ENCODE results near the gene OXA1L. TPM values are rescaled to one million over a fixed set of nuclear protein-coding genes. Genes with fewer than 3 reads are reported as not detected.

The OXA1L gene
- total RNA-seq, 1 experiment from 2014 or later = 146 TPM

DNA sequence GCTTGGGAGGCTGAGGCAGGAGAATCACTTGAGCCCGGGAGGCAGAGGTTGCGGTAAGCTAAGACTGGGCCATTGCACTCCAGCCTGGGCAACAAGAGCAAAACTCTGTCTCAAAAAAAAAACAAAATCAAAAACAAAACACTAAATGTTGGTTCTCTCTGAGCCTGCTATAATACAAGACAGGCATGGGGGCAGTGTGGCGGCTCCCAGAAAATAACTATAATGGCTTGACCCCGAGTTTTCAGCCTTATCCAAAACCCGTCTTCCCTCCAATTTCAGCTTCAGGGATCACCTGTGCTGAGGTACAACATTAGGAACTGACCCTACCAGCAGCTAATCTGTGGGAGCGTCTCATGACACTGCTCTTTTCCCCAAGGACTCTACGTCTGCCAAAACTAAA is 47.9 kb downstream of the OXA1L start:
- POLR2A ChIA-PET = interaction anchor here (1.5 kb wide), 1 partner anchor 8 kb away, joined by 6 read pairs; no protein-coding TSS in a partner anchor
- no peak overlapping the region for H3K4me2 ChIP-seq (ENCODE audit: low read length)
- TF ChIP-seq SIN3A (IDR thresholded peaks at IDR 0.05; ENCODE audit: low read depth) (no peak), FOSL1 (IDR thresholded peaks at IDR 0.05; ENCODE audit: low read depth) (no peak)
- ATAC-seq (no peak), DNase-seq (ENCODE audit: low read depth, low spot score) (no peak)
- H3K9me2 ChIP-seq (ENCODE audit: insufficient read depth) = no peaks in the 10 kb centered on the region
- no peaks in the 10 kb centered on the region for H3K4me1 ChIP-seq (ENCODE audit: control insufficient read depth in 1 of 2, insufficient read depth in 2 of 2, low read length in 2 of 2)
- H3K9ac ChIP-seq (ENCODE audit: low read length) = no peak overlapping the region
- H3K9me3 ChIP-seq (ENCODE audit: control insufficient read depth in 1 of 2, insufficient read depth in 1 of 2, low read depth in 1 of 2, low read length in 2 of 2) = no peaks in the 10 kb centered on the region
- no peak overlapping the region for H2AFZ ChIP-seq (ENCODE audit: low read depth, low read length, poor library complexity, severe bottlenecking)
- no peaks in the 10 kb centered on the region for H4K20me1 ChIP-seq (ENCODE audit: insufficient read depth)
- H3K4me3 ChIP-seq (replicated peaks in 1 of 2; ENCODE audit: low read depth in 1 of 2, low read length in 2 of 2) = no peak overlapping the region
- H3K27ac ChIP-seq (ENCODE audit: low read depth, low read length) = no peak overlapping the region
- H3K36me3 ChIP-seq (ENCODE audit: control insufficient read depth in 1 of 2, insufficient read depth in 2 of 2, low read length in 2 of 2) = no peaks in the 10 kb centered on the region
- intact Hi-C loops (cut with micrococcal nuclease) = no loop called here
- no peaks in the 10 kb centered on the region for H3K27me3 ChIP-seq (ENCODE audit: insufficient read depth, low read length)
- RAD21 ChIA-PET (ENCODE audit: low non-redundant PET in 1 of 2, low total read pairs in 2 of 2, uncharacterized antibody in 2 of 2, unreplicated experiment in 2 of 2) = no interaction called here
- CTCF ChIA-PET = interaction anchor here (0.9 kb wide), 1 partner anchor 9 kb away, joined by 3 read pairs; no protein-coding TSS in a partner anchor
- no TSS peak for BruUV-seq (replicated peaks)
- no peaks in the 10 kb centered on the region for H3K79me2 ChIP-seq (ENCODE audit: insufficient read depth, low read length)

GRCh38 chr14:22814941-22815713 is 48.6 kb downstream of the OXA1L start, which contains the start of gene SLC7A7:
SLC7A7 (minus strand) TSS chr14:22815435; CDS start chr14:22813398, 2,037 bp downstream.
- Histone ChIP-seq H3K4me1 (ENCODE audit: control insufficient read depth in 1 of 2, insufficient read depth in 2 of 2, low read length in 2 of 2) (no peaks in the 10 kb centered on the region), H3K27ac (ENCODE audit: low read depth, low read length) (no peak within 1 kb of the TSS), H3K4me3 (replicated peaks in 1 of 2; ENCODE audit: low read depth in 1 of 2, low read length in 2 of 2) (no peak within 1 kb of the TSS), H3K27me3 (ENCODE audit: insufficient read depth, low read length) (no peaks in the 10 kb centered on the region), H3K9me3 (ENCODE audit: control insufficient read depth in 1 of 2, insufficient read depth in 1 of 2, low read depth in 1 of 2, low read length in 2 of 2) (no peaks in the 10 kb centered on the region), H3K9me2 (ENCODE audit: insufficient read depth) (no peaks in the 10 kb centered on the region), H4K20me1 (ENCODE audit: insufficient read depth) (no peaks in the 10 kb centered on the region), H3K79me2 (ENCODE audit: insufficient read depth, low read length) (no peaks in the 10 kb centered on the region), H2AFZ (ENCODE audit: low read depth, low read length, poor library complexity, severe bottlenecking) (no peak within 1 kb of the TSS), H3K9ac (ENCODE audit: low read length) (no peak within 1 kb of the TSS), H3K4me2 (ENCODE audit: low read length) (no peak within 1 kb of the TSS), H3K36me3 (ENCODE audit: control insufficient read depth in 1 of 2, insufficient read depth in 2 of 2, low read length in 2 of 2) (no peaks in the 10 kb centered on the region)
- ChIA-PET POLR2A (no interaction called here), RAD21 (ENCODE audit: low non-redundant PET in 1 of 2, low total read pairs in 2 of 2, uncharacterized antibody in 2 of 2, unreplicated experiment in 2 of 2) (no interaction called here), CTCF (interaction anchor here (0.9 to 1.0 kb wide), 2 partner anchors 8 to 157 kb away, joined by 3 read pairs; no protein-coding TSS in a partner anchor)
- BruUV-seq (replicated peaks) = no TSS peak
- intact Hi-C loops (cut with micrococcal nuclease) = loop anchor here (5.0 kb wide), 1 partner anchor 158 kb away; no protein-coding TSS in a partner anchor
- DNase-seq (ENCODE audit: low read depth, low spot score) = no peak
- TF ChIP-seq SRF (IDR thresholded peaks at IDR 0.05; ENCODE audit: low read depth) (no peak), TCF7L2 (IDR thresholded peaks at IDR 0.05; ENCODE audit: borderline replicate concordance, extremely low read depth, insufficient read depth, insufficient read length) (no peak), ZFX (IDR thresholded peaks at IDR 0.05) (no peak), CBX3 (IDR thresholded peaks at IDR 0.05; ENCODE audit: low read depth) (no peak), YY1 (IDR thresholded peaks at IDR 0.05; ENCODE audit: extremely low read depth, insufficient replicate concordance, low read depth, low read length) (no peak), ELF1 (IDR thresholded peaks at IDR 0.05; ENCODE audit: borderline replicate concordance, low read depth) (no peak), POLR2A (IDR thresholded peaks at IDR 0.05; ENCODE audit: borderline replicate concordance, extremely low read depth, insufficient read depth, insufficient read length) (no peak), ZNF274 (IDR thresholded peaks at IDR 0.05; ENCODE audit: low read depth, low read length) (no peak)
- TF ChIP-seq, protein P1, sequence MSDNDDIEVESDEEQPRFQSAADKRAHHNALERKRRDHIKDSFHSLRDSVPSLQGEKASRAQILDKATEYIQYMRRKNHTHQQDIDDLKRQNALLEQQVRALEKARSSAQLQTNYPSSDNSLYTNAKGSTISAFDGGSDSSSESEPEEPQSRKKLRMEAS (IDR thresholded peaks at IDR 0.05) = no peak
- TF ChIP-seq, protein P2, sequence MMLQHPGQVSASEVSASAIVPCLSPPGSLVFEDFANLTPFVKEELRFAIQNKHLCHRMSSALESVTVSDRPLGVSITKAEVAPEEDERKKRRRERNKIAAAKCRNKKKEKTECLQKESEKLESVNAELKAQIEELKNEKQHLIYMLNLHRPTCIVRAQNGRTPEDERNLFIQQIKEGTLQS (IDR thresholded peaks at IDR 0.05) = no peak
- TF ChIP-seq, protein P3, sequence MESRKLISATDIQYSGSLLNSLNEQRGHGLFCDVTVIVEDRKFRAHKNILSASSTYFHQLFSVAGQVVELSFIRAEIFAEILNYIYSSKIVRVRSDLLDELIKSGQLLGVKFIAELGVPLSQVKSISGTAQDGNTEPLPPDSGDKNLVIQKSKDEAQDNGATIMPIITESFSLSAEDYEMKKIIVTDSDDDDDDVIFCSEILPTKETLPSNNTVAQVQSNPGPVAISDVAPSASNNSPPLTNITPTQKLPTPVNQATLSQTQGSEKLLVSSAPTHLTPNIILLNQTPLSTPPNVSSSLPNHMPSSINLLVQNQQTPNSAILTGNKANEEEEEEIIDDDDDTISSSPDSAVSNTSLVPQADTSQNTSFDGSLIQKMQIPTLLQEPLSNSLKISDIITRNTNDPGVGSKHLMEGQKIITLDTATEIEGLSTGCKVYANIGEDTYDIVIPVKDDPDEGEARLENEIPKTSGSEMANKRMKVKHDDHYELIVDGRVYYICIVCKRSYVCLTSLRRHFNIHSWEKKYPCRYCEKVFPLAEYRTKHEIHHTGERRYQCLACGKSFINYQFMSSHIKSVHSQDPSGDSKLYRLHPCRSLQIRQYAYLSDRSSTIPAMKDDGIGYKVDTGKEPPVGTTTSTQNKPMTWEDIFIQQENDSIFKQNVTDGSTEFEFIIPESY (IDR thresholded peaks at IDR 0.05; ENCODE audit: extremely low read depth, insufficient replicate concordance, low read length) = no peak
- TF ChIP-seq, protein P4, sequence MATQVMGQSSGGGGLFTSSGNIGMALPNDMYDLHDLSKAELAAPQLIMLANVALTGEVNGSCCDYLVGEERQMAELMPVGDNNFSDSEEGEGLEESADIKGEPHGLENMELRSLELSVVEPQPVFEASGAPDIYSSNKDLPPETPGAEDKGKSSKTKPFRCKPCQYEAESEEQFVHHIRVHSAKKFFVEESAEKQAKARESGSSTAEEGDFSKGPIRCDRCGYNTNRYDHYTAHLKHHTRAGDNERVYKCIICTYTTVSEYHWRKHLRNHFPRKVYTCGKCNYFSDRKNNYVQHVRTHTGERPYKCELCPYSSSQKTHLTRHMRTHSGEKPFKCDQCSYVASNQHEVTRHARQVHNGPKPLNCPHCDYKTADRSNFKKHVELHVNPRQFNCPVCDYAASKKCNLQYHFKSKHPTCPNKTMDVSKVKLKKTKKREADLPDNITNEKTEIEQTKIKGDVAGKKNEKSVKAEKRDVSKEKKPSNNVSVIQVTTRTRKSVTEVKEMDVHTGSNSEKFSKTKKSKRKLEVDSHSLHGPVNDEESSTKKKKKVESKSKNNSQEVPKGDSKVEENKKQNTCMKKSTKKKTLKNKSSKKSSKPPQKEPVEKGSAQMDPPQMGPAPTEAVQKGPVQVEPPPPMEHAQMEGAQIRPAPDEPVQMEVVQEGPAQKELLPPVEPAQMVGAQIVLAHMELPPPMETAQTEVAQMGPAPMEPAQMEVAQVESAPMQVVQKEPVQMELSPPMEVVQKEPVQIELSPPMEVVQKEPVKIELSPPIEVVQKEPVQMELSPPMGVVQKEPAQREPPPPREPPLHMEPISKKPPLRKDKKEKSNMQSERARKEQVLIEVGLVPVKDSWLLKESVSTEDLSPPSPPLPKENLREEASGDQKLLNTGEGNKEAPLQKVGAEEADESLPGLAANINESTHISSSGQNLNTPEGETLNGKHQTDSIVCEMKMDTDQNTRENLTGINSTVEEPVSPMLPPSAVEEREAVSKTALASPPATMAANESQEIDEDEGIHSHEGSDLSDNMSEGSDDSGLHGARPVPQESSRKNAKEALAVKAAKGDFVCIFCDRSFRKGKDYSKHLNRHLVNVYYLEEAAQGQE (IDR thresholded peaks at IDR 0.05; ENCODE audit: low read depth) = no peak
- no peak for ATAC-seq
